Tibial nerve (tissue), 4 donors: ENCODE data around the gene DDX10.

Experiments used
- CTCF ChIP-seq, 5 experiments: fragments of 200-600 bp in 3 of 5; fragments of 450-650 bp in 2 of 5; sonication (generic) in 3 of 5; IDR thresholded peaks; one replicate each; pipeline ENCODE4 v1.5.1; 2016 to 2019; ENCODE audit warnings: antibody characterized with exemption in 5 of 5, mild to moderate bottlenecking in 3 of 5, moderate library complexity in 2 of 5
- EP300 ChIP-seq, 2 donors: sonication (generic); formaldehyde crosslinking; IDR thresholded peaks; one replicate each; pipeline ENCODE4 v1.6.1; 2017; ENCODE audit warnings: antibody characterized with exemption in 2 of 2, mild to moderate bottlenecking in 1 of 2
- POLR2A ChIP-seq, 2 donors: fragments of 450-650 bp; IDR thresholded peaks; one replicate each; pipeline ENCODE4 v1.6.1; 2017; ENCODE audit warnings: antibody characterized with exemption in 2 of 2, mild to moderate bottlenecking in 2 of 2, moderate library complexity in 2 of 2

- TF ChIP-seq CTCF (IDR thresholded peaks at IDR 0.05) (no peak), POLR2A (IDR thresholded peaks at IDR 0.05) (no peak), EP300 (IDR thresholded peaks at IDR 0.05) (no peak)
Observed at GRCh38 chr11:108768964-108769363, 104.1 kb downstream of the DDX10 start.
